NCI-H2029 treated with DMSO at 0.1 percent for 48 hours (cell line): ENCODE measurements around the gene HSD3B7.
"Not testable (repeated sequence)": the region's sequence is repeated elsewhere in the genome, so short reads cannot be mapped to it uniquely, and the experiment has no call there.

Experiments used
- DNase-seq: peaks from one replicate; lab custom pipeline; 2025; lab: John Stamatoyannopoulos, UW

The HSD3B7 gene

DNA sequence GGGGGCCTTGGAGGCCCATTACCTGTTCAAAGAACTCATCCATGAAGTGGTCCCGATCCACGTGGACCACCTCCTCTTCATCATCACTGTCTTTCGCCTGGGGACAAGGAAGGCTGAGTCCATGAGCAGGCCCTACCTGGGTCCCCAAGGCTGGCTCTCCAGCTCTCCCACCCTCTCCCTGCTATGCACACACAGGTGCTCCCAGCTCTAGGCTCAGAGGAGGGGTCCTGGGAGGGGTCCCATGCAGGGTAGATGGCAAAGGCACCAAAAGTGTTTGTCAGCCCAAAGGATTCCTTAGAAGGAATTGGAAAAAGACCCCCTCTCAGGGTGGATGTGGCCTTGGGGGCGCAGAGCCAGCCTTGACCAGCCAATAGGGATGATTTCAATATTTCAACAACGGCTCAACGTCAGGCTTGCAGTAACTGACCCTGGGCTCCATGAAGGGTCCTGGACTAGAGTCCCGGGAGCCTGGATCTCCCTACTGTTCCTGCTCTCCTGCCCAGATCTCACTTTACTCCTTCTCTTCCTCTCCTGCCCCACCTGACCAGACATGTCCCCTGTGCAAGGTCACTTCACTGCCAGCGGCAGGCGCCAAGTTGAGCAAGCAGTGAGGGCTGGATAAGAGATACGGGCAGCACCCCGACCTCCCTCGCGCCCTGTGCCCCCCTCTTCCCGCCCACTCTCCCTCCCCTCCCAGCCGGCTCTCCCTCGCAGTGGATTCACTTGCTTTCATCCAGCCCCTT is 16.7 kb downstream of the HSD3B7 start:
- DNase-seq, result no peak

DNA sequence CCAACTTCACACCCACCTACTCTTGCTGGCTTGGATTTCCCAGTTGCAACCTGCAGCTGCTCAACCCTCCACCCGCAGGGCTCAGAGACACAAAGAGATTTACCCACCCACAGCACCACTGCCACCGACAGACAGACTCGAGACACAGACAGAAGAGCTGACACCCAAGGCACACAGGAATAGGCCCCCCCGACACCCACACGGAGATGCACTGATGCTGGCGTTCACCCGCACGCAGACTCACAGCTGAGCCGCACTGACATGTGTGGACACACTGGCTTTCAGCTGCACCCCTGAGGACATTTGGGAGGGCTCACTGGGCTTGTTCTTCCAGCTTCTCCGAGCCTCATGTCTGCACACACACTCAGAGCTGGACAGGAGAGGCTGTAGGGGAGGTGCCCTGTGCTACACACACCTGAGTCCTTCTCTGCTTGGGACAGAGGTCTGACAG is 17.3 kb downstream of the HSD3B7 start:
- DNase-seq, result no peak

DNA sequence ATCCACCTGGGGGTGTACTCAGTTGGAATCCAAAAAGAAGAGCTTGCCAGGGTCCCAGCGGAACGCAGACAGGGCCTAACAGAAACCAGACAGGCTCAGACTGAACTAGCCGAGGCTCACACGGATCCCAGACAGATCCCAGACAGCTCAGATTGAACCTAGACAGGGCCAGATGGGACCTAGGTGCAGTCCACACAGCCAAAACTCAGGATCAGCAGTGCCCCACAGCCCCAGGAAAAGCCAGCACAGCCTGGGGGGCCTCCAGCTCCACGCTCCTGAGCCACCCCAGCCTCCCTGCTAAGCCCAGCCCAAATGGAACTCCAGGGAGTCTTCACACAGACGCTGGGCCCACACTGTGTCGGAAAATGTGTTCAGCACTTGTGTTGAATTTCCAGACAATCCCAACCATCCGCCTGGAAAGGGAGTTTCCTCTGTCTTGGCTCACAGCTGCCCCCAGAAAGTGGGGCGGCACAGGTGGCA is 17.9 kb downstream of the HSD3B7 start:
- no peak for DNase-seq

DNA sequence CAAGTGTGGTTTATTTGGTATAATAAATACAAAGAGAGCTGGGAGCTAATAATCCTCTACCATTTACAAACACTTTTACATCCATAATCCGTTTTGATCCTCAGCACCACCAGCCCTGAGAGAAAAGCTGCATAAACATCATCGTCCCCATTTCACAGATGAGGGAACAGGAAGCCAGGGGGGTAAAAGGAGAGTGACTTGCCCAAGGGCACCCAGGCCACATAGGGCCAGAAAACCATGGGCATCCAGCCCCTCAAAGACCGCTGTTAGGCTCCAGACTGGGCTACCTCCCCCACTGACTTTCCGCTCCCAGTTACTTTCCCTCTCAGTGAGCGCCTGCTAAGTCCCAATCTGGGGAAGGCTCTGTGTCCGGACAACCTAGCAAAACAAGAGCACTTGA is 18.7 kb downstream of the HSD3B7 start:
- no peak for DNase-seq

DNA sequence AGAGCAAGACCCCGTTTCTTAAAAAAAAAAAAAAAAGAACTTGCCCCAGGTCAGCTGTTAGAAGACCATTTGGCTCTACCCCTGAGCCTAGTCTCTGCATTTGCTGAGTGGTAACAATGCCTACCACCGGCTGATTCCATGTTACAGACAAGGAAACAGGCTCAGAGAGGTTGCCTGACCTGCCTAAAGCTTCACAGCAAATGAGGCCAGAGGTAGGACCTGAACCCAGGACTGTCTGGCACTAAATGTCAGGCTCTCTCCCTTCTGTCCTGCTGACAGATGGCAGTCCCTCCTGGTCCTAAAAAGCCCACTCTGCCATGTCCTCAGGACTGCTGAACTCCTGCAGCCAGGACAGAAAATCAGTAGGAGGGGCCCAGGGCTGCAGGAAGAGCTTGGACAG is 19.7 kb downstream of the HSD3B7 start:
- DNase-seq, result no peak

DNA sequence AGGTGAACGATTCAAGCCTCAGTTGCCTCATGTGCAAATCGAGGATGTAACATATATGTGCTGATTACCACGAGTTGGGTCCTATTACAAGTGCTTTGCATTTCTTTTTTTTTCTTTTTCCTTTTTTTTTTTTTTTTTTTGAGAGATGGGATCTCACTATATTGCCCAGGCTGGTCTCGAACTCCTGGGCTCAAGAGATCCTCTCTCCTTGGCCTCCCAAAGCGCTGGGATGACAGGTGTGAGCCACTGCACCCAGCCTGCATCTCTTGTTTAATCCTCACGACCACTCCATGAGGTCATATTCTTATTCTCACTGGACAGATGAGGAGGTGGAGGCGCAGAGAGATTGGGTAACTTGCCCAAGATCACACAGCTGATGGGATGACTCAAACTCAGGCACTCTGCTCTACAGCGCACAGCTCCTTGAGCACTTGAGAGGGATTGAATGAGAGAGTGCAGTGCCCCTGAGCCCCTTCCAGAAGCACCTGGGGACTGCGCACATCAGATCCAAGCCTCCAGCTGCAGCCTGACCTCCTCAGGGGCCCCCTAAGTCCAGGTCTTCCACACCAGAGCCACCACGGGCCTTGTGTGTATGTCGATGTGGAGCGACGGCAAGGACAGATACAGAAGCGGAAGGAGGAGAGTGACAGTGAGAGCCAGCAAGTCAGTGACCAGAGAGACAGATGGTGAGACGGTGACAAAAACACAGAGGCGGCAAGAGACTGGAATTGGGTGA is 20.5 kb downstream of the HSD3B7 start:
- DNase-seq, result no peak

DNA sequence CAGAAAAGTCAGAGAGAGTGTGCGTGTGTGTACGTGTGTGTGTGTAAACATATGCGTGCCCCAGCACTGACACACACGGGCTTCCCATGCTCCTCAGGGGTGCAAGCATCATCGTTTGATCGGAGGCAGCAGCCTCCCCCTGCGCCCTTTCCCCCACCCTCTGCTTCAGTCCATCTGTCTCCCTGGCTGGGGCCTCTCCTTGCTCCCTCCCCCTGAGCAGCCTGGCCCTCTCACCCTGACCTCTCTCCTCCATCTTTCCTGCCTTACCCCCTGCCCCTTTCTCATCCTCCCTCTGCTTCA is 21.0 kb downstream of the HSD3B7 start:
- no peak for DNase-seq

DNA sequence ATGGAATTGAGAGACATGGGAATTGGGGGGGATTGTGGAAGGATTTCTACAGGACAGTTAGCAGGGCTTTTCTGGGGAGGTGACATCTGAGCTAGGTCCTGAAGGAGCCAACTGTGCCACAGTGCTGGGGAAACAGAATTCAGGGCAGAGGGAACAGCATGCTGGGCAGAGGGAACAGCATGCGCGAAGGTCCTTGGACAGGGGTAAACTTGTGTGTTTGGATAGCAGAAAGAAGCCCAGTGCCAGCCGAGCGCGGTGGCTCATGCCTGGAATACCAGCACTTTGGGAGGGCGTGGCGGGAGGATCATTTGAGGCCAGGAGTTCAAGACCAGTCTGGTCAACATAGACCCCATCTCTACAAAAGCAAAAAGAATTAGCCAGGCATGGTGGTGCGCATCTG is 21.6 kb downstream of the HSD3B7 start:
- DNase-seq, result no peak

DNA sequence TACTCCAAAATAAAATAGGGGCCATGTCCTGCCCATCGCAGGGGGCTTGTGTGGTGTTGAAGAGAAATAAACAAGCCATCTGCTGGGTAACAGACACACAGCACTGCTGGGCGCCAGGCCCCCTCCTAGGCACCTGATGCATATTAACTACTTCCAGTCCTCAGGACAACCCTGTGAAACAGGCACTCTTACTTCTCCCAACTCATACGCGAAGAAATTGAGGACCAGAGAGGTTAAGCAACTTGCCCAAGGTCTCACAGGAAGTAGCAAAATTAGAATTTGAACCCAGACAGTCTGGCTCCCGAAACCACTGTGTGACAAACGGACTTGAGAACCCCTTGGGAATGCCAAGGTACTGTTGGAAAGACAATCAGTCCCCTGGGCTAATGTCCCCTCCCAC is 22.7 kb downstream of the HSD3B7 start:
- no peak for DNase-seq

DNA sequence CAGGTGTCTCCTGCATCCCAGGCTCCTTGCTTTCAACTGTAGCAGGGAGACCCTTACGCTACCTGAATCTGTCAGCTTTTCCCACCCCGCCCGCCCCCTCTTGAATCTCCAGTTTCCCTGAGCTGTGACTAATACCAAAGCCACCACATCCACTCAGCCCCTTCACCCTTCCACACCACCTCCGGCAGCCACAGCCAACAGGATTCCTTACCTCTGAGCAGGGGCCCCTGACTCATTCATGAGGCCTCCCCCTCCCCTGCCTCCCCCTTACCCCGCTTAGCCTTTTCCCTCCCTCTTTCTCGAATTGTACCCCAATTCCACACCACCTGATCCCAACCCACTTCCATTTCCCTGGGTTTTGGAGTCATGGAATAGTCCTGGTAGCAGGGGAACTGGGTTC is 23.1 kb downstream of the HSD3B7 start:
- no peak for DNase-seq

DNA sequence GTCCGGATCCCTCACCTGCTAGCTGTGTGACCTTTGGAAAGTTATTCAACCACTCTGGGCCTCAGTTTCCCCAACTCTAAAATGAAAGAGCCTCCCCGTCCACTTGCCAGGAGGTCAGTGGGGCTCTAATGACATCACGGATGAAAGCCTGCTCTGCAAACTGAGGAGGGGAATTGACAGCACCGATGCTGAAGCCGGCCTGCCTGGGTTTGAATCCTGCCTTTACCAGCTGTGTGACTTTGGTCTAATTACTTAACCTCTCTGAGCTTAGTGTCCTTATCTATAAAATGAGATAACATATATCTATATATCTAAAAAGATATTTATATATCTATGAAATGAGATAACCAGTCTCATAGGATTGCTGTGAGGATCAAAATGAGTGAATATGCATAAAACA is 23.5 kb downstream of the HSD3B7 start:
- DNase-seq, result no peak

DNA sequence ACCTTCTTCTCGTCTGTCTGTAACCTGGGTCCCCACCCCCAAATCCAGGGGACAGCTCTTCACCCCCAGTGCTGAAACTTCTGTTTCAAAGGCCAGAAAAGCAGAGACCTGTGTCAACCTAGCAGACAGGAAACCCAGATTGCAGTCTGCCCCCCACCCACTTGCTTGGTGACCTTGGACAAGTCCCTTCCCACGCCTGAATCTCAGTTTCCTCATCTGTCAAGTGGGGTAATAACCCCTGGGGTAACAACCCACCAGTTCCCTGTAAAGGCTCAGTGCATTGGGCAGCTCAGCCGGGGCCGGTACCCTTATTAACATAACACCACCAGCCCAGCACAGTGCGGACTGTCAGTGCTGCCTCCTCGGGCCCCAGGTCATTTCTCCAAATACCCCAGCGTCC is 24.1 kb downstream of the HSD3B7 start:
- no peak for DNase-seq

DNA sequence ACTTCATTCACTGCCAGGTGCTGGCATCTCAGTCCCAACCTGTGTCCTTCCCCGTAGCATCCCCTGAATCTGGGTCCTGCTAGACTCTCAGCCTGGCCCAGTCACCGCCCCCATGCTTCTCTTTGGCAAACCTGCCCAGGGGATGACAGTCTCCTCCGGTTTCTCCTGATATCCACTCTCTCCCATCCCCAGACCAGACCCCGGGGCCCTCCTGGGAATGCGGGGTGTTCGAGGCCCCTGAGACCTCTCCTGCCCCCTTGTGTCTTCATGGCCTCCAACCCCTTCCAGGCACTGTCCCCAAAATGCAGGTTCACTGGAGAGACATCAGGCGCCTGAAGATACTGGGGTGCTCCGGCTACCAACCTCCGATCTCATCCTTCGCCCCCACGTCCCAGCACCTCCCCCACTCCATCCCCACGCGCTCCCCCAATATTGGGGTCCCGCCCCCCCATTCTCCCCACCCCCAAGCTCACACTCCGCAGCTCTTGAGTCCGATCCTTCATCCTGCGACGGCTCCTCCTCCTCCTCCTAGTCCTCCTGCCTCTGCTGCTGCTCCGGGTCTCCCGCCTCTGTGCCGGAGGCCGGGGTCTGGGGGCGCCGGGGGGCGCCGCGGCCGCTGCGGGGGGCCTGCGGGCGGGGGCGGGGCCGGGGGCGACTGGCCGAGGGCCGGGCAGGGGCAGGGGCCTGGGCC is 25.0 kb downstream of the HSD3B7 start:
- DNase-seq, result no peak

DNA sequence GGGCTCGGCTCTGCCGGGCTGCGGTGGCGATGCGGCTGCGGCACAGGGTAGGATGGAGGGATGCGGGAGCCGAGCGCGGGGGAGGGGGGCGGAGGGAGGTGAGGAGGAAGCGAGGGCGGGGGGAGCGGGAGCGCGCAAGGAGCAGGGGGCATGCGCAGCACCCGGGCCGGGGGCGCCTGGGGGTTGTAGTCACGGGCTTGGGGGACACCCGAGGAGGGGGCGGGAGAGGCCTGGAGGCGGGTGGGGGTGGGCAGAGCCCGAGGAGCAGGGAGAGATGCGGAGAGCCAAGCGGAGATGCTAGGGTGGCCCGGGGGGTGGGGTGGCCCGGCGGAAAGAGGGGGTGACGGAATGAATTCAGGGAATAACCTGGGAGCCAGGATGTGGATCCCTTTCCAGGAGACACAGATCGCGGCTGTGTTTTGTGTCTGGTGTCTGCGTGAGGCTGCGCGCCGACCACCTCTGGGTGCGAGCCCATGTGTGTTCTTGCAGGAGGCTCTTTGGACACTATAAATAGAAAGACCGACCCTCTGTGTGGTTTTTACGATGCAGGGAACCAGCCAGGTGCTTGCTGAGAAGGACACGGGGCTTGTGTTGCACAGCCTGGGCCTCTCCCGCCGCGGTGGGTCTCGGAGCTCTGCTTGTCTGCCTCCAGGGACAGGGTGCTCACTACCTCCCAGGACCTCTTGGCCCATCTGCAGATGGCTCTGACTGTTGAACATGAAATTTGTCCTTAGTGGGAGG is 25.7 kb downstream of the HSD3B7 start, which contains the start of gene STX1B:
STX1B (minus strand) TSS at position 54 of the 741 bp plus-strand sequence. CDS start 242 bp downstream, outside the sequence.
- DNase-seq, result no peak

DNA sequence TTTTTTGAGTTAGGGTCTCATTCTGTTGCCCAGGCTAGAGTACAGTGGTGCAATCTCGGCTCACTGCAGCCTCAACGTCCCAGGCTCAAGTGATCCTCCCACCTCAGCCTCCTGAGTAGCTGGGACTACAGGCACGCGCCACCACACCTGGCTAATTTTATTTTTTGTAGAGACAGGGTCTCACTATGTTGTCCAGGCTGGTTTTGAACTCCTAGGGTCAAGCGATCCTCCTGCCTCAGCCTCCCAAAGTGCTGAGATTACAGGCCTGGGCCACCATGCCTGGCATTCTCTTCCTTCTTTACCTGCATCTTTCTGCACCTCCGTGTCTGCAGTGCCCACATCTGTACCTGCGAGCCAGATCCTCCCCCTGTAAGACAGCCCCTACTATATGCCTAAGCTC is 26.8 kb downstream of the HSD3B7 start:
- DNase-seq, result not testable (repeated sequence)

DNA sequence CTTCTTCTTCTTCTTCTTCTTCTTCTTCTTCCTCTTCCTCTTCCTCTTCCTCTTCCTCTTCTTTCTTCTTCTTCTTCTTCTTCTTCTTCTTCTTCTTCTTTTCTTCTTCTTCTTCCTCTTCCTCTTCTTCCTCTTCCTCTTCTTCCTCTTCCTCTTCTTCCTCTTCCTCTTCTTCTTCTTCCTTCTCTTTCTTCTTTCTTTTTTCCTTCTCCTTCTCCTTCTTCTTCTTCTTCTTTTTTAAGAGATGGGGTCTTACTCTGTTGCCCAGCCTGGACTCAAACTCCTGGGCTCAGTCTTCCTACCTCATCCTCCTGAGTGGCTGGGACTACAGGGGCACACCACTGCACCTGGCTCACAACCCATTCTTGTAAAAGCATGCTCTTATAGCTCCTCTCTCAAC is 28.3 kb downstream of the HSD3B7 start:
- not testable (repeated sequence) for DNase-seq

DNA sequence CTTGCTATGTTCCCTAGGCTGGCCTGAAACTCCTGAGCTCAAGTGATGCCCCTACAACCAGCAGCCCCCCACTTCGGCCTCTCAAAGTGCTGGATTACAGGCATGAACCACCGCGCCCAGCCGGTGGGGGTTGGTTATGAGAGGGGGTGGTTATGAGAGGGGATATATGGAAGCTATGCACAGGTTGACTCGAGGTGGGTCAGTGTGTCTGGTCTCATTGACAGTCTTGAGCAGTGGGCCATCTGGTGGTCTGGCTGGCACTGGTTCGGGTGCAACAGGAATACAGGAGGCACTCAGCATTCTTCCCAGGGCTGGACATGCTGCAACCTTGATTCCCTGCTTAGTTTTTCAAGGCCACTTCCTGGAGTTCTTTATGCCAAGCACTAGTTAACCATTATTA is 31.0 kb downstream of the HSD3B7 start:
- DNase-seq, result no peak

DNA sequence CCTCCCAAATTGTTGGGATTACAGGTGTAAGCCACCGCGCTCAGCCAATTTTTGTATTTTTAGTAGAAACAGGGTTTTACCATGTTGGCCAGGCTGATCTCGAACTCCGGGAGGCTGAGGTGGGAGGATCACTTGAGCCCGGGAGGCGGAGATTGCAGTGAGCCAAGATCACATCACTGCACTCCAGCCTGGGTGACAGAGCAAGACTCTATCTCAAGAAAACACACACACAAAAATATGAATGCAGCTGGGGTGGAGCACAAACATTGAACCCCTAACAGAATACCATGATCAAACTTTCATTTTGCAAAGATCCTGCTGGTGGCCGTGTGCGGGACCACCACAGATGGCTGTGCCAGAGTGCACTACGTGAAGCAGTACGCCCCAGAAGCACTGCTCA is 32.7 kb downstream of the HSD3B7 start:
- not testable (repeated sequence) for DNase-seq

DNA sequence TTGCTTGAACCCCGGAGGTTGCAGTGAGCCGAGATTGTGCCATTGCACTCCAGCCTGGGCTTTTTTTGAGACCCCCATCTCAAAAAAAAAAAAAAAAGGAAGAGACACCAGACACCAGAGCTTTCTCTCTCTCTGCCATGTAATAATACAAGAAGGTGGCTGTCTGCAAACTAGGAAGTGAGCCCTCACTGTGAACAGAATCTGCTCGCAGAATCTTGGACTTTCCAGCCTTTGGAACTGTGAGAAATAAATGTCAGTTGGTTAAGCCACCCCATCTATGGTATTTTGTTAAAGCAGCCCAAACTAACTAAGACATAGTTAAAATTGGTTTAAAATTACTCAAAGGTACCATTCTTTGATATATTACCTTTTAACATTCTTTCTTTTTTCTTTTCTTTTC is 35.5 kb downstream of the HSD3B7 start:
- no peak for DNase-seq

DNA sequence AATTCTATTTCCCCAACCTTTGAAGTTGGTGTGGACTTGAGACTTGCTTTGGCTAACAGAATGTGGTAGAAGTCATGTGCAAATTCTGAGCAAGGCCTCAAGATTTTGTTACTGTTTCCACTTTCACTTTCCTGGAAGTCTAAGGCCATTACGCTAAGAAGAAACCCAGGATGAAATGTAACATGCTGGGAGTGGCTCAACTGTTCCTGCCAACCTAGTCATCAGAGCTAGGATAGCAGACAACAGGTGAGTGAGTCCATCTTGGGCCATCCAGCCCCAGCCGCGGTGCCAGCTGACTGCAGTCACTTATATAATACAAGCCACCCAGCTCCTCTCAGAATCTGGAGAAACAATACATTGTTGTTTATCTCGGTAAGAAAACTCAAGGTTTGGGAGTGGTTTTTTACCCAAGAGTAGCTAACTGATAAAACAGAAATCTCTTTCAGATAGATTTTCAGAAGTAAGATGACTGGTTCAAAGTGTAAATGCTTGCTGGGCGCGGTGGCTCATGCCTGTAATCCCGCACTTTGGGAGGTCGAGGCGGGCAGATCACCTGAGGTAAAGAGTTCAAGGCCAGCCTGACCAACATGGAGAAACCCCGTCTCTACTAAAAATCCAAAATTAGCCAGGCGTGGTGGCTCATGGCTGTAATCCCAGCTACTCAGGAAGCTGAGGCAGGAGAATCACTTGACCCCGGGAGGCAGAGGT is 37.7 kb downstream of the HSD3B7 start:
- no peak for DNase-seq

DNA sequence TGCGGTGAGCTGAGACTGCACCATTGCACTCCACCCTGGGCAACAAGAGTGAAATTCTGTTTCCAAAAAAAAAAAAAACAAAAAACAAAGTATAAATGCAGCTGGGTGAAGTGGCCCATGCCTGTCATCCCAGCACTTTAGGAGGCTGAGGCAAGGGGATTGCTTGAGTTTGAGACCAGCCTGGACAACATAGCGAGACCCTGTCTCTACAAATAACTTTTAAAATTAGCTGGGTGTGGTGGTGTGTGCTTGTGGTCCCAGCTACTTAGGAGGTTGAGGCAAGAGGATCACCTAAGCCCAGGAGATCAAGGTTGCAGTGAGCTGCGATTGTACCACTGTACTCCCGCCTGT is 38.2 kb downstream of the HSD3B7 start:
- no peak for DNase-seq
